Colonic mucosa (tissue), 4 donors: Measurements from ENCODE around the gene SCUBE1. TPM values are rescaled to one million over a fixed set of nuclear protein-coding genes. Genes with fewer than 3 reads are reported as not detected.
A peak's percentile ranks its signal among the peaks of the same experiment; 100 is the strongest.
"Not testable (repeated sequence)": the region's sequence is repeated elsewhere in the genome, so short reads cannot be mapped to it uniquely, and the experiment has no call there.

Experiments used
- DNase-seq: peaks from one replicate; pipeline ENCODE4 v3.0.0-alpha.2; 2020
- H3K27ac ChIP-seq: fragments of 200-600 bp; one replicate; pipeline ENCODE4 v1.8.0; 2021
- H3K27me3 ChIP-seq: fragments of 200-600 bp; one replicate; pipeline ENCODE4 v1.8.0; 2021
- H3K36me3 ChIP-seq: fragments of 200-600 bp; one replicate; pipeline ENCODE4 v1.8.0; 2021
- H3K4me1 ChIP-seq: fragments of 200-600 bp; one replicate; pipeline ENCODE4 v1.8.0; 2021; ENCODE audit warnings: mild to moderate bottlenecking
- H3K4me3 ChIP-seq: fragments of 200-600 bp; one replicate; pipeline ENCODE4 v1.8.0; 2021
- H3K9ac ChIP-seq, 2 donors: one replicate each; pipeline ENCODE4 v1.7.0; 2013; ENCODE audit warnings: control low read depth in 2 of 2, low read depth in 2 of 2, low read length in 2 of 2
- H3K9me3 ChIP-seq: fragments of 200-600 bp; one replicate; pipeline ENCODE4 v1.8.0; 2021
- CTCF ChIP-seq: fragments of 200-600 bp; IDR thresholded peaks from one replicate; pipeline ENCODE4 v1.8.0; 2022; ENCODE audit warnings: antibody characterized with exemption, mild to moderate bottlenecking
- intact Hi-C: fragments of 100-400 bp; cut with DNase I; formaldehyde crosslinking; loops from one replicate; pipeline ENCODE4 v1.14.1; 2022
- total RNA-seq, 2 donors: library from RNA; stranded (reverse); fragmentation: NEBNext Ultra II Directional in 1 of 2; extraction: Animal tissue kit (Norgen Biotek cat#: 25700) in 1 of 2; gene quantifications; one replicate each; pipeline ENCODE4 v1.2.1, GENCODE V29; 2021
- donor health status: healthy.
- donor health status: DM: no; HTN: no; CAD: no.
- donor health status: DM: no; HTN: no; CAD: no.

SCUBE1 gene
- total RNA-seq, 2 donors from 2014 or later = 1.7 to 5.6 TPM

- H3K9ac ChIP-seq = no peak overlapping the region
- no peak for DNase-seq
- H3K9me3 ChIP-seq = no peaks in the 10 kb centered on the region
- H3K36me3 ChIP-seq = no peaks in the 10 kb centered on the region
- H3K4me3 ChIP-seq = no peak overlapping the region
- H3K27ac ChIP-seq = no peak overlapping the region
- H3K27me3 ChIP-seq = no peaks in the 10 kb centered on the region
- no peaks in the 10 kb centered on the region for H3K4me1 ChIP-seq
- TF ChIP-seq CTCF = no peak
- intact Hi-C loops = no loop called here
These were observed 54.8 kb downstream of the SCUBE1 start for GRCh38 chr22:43288378-43288777.

- Histone ChIP-seq H3K36me3 (no peaks in the 10 kb centered on the region), H3K9me3 (no peaks in the 10 kb centered on the region), H3K9ac (no peak overlapping the region), H3K4me3 (no peak overlapping the region), H3K27me3 (no peaks in the 10 kb centered on the region), H3K4me1 (no peaks in the 10 kb centered on the region), H3K27ac (no peak overlapping the region)
- no peak for DNase-seq
- no peak for TF ChIP-seq CTCF
- intact Hi-C loops = no loop called here
These were observed 55.7 kb downstream of the SCUBE1 start for GRCh38 chr22:43287441-43287840.

- H3K36me3 ChIP-seq = no peaks in the 10 kb centered on the region
- no peak overlapping the region for H3K27ac ChIP-seq
- intact Hi-C loops = no loop called here
- no peak overlapping the region for H3K9ac ChIP-seq
- H3K27me3 ChIP-seq = no peaks in the 10 kb centered on the region
- peaks cover 3% of the 10 kb centered on the region for H3K4me1 ChIP-seq
- H3K4me3 ChIP-seq = no peak overlapping the region
- H3K9me3 ChIP-seq = no peaks in the 10 kb centered on the region
- no peak for TF ChIP-seq CTCF
- no peak for DNase-seq
These were observed 61.8 kb downstream of the SCUBE1 start for GRCh38 chr22:43281394-43281793.

GRCh38 chr22:43280523-43280886 is 62.7 kb downstream of the SCUBE1 start:
- not testable (repeated sequence) for H3K4me3 ChIP-seq

GRCh38 chr22:43279867-43280522 is 63.2 kb downstream of the SCUBE1 start:
- H3K4me3 ChIP-seq = no peak overlapping the region
- TF ChIP-seq CTCF = no peak
- no peaks in the 10 kb centered on the region for H3K9me3 ChIP-seq
- H3K4me1 ChIP-seq = peaks cover 3% of the 10 kb centered on the region
- no peak overlapping the region for H3K9ac ChIP-seq
- no peak overlapping the region for H3K27ac ChIP-seq
- no peaks in the 10 kb centered on the region for H3K27me3 ChIP-seq
- intact Hi-C loops = no loop called here
- no peak for DNase-seq
- H3K36me3 ChIP-seq = no peaks in the 10 kb centered on the region

More at GRCh38 chr22:43280523-43280886, 62.7 kb downstream of the SCUBE1 start:
- intact Hi-C loops, H3K9me3 ChIP-seq, H3K4me1 ChIP-seq, DNase-seq, H3K36me3 ChIP-seq, H3K27me3 ChIP-seq, H3K27ac ChIP-seq, H3K9ac ChIP-seq: not testable (repeated sequence)

GRCh38 chr22:43277987-43278601 is 65.1 kb downstream of the SCUBE1 start:
- no peak for TF ChIP-seq CTCF
- Histone ChIP-seq H3K4me3 (no peak overlapping the region), H3K9me3 (no peaks in the 10 kb centered on the region), H3K4me1 (peaks cover 3% of the 10 kb centered on the region), H3K36me3 (no peaks in the 10 kb centered on the region), H3K27ac (no peak overlapping the region), H3K9ac (no peak overlapping the region), H3K27me3 (no peaks in the 10 kb centered on the region)
- peak; percentile 52 for DNase-seq
- intact Hi-C loops = no loop called here
